Neural cell (in vitro differentiated cells): ENCODE data around the gene ANKRD60.
A peak's percentile ranks its signal among the peaks of the same experiment; 100 is the strongest.

ENCODE experiments used
- TF ChIP-seq, protein P1 (sequence below): IDR thresholded peaks from 2 replicates; pipeline ENCODE4 v1.6.1; 2012; ENCODE audit warnings: borderline replicate concordance
- TF ChIP-seq, protein P2 (sequence below): fragments of 450-650 bp; IDR thresholded peaks from 2 replicates; pipeline ENCODE4 v1.5.1; 2014; ENCODE audit warnings: antibody characterized with exemption, mild to moderate bottlenecking, moderate library complexity; ENCODE audit not compliant: poor library complexity, severe bottlenecking

DNA sequence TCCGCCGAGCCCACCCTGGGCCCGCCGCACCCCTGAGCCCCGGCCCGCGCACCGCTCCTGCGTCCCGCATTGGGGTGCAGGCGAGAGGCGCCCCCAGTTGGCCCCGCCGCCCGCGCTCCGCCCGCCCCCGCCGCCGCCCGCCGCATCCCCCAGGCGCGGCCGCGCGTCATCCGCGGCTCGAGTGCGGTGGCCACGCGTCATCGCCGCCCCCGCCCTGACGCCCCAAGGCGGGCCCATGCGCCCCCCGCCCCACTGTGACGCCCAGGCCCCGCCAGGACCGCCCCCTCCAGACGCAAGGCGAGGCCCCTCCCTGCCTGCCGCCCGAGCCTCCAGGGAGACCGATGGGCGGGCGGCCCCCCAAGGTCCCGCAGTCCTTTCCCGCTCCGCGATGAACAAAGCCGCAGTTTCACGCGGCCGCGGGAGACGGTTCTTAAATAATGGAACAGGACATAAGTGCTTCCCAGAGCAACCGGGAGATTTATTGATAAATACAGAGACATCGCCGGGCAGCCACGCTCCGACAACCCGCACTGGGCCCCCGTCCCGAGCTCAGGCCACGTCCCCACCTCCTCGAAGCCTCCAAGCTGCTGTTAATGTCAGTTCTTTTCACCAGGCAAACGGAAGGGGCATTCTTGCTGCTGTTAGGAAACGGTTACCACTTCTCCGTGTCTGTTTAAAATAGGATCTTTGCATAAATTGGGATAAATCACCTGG lies at the start of gene ANKRD60:
- TF ChIP-seq, protein P1, sequence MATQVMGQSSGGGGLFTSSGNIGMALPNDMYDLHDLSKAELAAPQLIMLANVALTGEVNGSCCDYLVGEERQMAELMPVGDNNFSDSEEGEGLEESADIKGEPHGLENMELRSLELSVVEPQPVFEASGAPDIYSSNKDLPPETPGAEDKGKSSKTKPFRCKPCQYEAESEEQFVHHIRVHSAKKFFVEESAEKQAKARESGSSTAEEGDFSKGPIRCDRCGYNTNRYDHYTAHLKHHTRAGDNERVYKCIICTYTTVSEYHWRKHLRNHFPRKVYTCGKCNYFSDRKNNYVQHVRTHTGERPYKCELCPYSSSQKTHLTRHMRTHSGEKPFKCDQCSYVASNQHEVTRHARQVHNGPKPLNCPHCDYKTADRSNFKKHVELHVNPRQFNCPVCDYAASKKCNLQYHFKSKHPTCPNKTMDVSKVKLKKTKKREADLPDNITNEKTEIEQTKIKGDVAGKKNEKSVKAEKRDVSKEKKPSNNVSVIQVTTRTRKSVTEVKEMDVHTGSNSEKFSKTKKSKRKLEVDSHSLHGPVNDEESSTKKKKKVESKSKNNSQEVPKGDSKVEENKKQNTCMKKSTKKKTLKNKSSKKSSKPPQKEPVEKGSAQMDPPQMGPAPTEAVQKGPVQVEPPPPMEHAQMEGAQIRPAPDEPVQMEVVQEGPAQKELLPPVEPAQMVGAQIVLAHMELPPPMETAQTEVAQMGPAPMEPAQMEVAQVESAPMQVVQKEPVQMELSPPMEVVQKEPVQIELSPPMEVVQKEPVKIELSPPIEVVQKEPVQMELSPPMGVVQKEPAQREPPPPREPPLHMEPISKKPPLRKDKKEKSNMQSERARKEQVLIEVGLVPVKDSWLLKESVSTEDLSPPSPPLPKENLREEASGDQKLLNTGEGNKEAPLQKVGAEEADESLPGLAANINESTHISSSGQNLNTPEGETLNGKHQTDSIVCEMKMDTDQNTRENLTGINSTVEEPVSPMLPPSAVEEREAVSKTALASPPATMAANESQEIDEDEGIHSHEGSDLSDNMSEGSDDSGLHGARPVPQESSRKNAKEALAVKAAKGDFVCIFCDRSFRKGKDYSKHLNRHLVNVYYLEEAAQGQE, result no peak
- TF ChIP-seq, protein P2, sequence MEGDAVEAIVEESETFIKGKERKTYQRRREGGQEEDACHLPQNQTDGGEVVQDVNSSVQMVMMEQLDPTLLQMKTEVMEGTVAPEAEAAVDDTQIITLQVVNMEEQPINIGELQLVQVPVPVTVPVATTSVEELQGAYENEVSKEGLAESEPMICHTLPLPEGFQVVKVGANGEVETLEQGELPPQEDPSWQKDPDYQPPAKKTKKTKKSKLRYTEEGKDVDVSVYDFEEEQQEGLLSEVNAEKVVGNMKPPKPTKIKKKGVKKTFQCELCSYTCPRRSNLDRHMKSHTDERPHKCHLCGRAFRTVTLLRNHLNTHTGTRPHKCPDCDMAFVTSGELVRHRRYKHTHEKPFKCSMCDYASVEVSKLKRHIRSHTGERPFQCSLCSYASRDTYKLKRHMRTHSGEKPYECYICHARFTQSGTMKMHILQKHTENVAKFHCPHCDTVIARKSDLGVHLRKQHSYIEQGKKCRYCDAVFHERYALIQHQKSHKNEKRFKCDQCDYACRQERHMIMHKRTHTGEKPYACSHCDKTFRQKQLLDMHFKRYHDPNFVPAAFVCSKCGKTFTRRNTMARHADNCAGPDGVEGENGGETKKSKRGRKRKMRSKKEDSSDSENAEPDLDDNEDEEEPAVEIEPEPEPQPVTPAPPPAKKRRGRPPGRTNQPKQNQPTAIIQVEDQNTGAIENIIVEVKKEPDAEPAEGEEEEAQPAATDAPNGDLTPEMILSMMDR, result peak; percentile 15
